GM21619 (cell line): ENCODE results near the gene PLCB4.

Source experiments
- ATAC-seq: cut with Tn5 transposase; IDR thresholded peaks from one replicate; pipeline ENCODE4 v1.9.1; 2021; ENCODE audit not compliant: unreplicated experiment

PLCB4 gene

GRCh38 chr20:9508696-9509178 lies 439.9 kb downstream of the PLCB4 start:
- ATAC-seq, result no peak

- no peak for ATAC-seq
These were observed 440.4 kb downstream of the PLCB4 start for GRCh38 chr20:9509246-9509645.

- ATAC-seq, result no peak
These were observed 442.0 kb downstream of the PLCB4 start for GRCh38 chr20:9510911-9511310.

- no peak for ATAC-seq
These were observed 445.2 kb downstream of the PLCB4 start for GRCh38 chr20:9514072-9514460.

GRCh38 chr20:9514461-9515213 lies 445.8 kb downstream of the PLCB4 start, which contains the start of gene LAMP5:
TSS of gene LAMP5 (plus strand) at chr20:9514590. CDS start at chr20:9514853, 263 bp downstream.
- ATAC-seq, result no peak

GRCh38 chr20:9515214-9515585 lies 446.3 kb downstream of the PLCB4 start:
- ATAC-seq, result no peak

- ATAC-seq, result no peak
These were observed 446.9 kb downstream of the PLCB4 start for GRCh38 chr20:9515741-9516233.

- no peak for ATAC-seq
These were observed 447.5 kb downstream of the PLCB4 start for GRCh38 chr20:9516234-9516871.

GRCh38 chr20:9517297-9518162 lies 448.6 kb downstream of the PLCB4 start:
- ATAC-seq, result no peak

- ATAC-seq, result no peak
These were observed 449.8 kb downstream of the PLCB4 start for GRCh38 chr20:9518576-9519175.

- ATAC-seq, result no peak
These were observed 451.2 kb downstream of the PLCB4 start for GRCh38 chr20:9520086-9520485.

GRCh38 chr20:9523636-9524035 lies 454.7 kb downstream of the PLCB4 start:
- no peak for ATAC-seq
